Prostate gland (tissue), 2 donors: ENCODE results near the gene ACRBP. TPM values are rescaled to one million over a fixed set of nuclear protein-coding genes. Genes with fewer than 3 reads are reported as not detected.

Experiments
- DNase-seq: peaks from one replicate; pipeline ENCODE4 v3.0.0-alpha.2; 2019; ENCODE audit warnings: low spot score
- H3K27ac ChIP-seq, 2 donors: fragments of 200-600 bp; sonication (generic); 2 replicates each; pipeline ENCODE4 v1.5.1; 2017 to 2019
- H3K27me3 ChIP-seq: fragments of 200-600 bp; sonication (generic); replicated peaks from 2 replicates; pipeline ENCODE4 v1.5.1; 2019; ENCODE audit not compliant: insufficient read depth
- H3K36me3 ChIP-seq, 2 donors: fragments of 200-600 bp; sonication (generic); 1 replicate in 1 of 2; 2 replicates in 1 of 2; pipeline versions ENCODE4 v1.5.1 to v1.8.1; 2017 to 2019
- H3K4me1 ChIP-seq: fragments of 200-600 bp; sonication (generic); replicated peaks from 2 replicates; pipeline ENCODE4 v1.5.1; 2019
- H3K4me3 ChIP-seq, 2 donors: fragments of 200-600 bp; sonication (generic); 2 replicates each; pipeline ENCODE4 v1.5.1; 2017 to 2019
- H3K9me3 ChIP-seq: fragments of 200-600 bp; sonication (generic); 2 replicates; pipeline ENCODE4 v1.5.1; 2017
- POLR2A ChIP-seq: fragments of 450-650 bp; IDR thresholded peaks from one replicate; pipeline ENCODE4 v1.6.1; 2016; ENCODE audit warnings: antibody characterized with exemption, mild to moderate bottlenecking
- POLR2AphosphoS5 ChIP-seq: sonication (generic); formaldehyde crosslinking; IDR thresholded peaks from one replicate; pipeline ENCODE4 v1.6.1; 2017; ENCODE audit warnings: antibody characterized with exemption
- WGBS: methylation state at CpG from one replicate; pipeline ENCODE4 v1.1.5; 2018; 5-methylcytosine and 5-hydroxymethylcytosine counted together
- intact Hi-C: fragments of 100-400 bp; cut with DNase I; formaldehyde crosslinking; loops from one replicate; pipeline ENCODE4 v1.14.2; 2022
- total RNA-seq, 2 donors: library from RNA; depleted of rRNA; stranded (reverse); fragments of >200 nt; gene quantifications; one replicate each; pipeline ENCODE4 v1.1.0, GENCODE V29; 2016
- TF ChIP-seq, protein P1 (sequence below), 4 experiments: fragments of 200-600 bp in 2 of 4; fragments of 450-650 bp in 2 of 4; sonication (generic) in 2 of 4; IDR thresholded peaks; 1 replicate in 3 of 4; 2 replicates in 1 of 4; pipeline ENCODE4 v1.5.1; 2016 to 2019; ENCODE audit warnings: antibody characterized with exemption in 4 of 4, mild to moderate bottlenecking in 2 of 4, moderate library complexity in 2 of 4

ACRBP gene
- total RNA-seq, 2 donors from 2014 or later, result 2.3 to 49.6 TPM

DNA sequence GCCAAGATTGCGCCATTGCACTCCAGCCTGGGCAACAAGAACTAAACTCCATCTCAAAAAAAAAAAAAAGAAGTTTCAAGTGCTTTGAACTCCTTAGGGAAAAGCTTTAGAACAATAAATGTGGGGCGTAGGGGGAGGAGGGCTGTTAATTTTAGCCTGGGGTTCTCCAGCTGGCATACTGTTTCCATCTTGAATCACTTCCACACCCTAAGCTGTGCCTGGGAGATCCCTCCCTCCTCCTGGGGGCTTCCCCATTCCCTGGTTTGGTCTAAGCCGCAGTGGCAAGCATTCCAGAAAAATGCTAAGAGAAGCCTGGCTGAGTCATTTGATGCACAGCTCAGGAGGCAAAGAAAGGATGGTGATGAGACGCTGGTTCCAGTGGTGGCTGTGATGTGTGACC is 44.2 kb upstream of the ACRBP start:
- H3K27me3 ChIP-seq, result no peaks in the 10 kb centered on the region
- intact Hi-C loops, result no loop called here
- WGBS, result 76% methylated on average over 4 of the region's 4 CpGs
- TF ChIP-seq, protein P1, sequence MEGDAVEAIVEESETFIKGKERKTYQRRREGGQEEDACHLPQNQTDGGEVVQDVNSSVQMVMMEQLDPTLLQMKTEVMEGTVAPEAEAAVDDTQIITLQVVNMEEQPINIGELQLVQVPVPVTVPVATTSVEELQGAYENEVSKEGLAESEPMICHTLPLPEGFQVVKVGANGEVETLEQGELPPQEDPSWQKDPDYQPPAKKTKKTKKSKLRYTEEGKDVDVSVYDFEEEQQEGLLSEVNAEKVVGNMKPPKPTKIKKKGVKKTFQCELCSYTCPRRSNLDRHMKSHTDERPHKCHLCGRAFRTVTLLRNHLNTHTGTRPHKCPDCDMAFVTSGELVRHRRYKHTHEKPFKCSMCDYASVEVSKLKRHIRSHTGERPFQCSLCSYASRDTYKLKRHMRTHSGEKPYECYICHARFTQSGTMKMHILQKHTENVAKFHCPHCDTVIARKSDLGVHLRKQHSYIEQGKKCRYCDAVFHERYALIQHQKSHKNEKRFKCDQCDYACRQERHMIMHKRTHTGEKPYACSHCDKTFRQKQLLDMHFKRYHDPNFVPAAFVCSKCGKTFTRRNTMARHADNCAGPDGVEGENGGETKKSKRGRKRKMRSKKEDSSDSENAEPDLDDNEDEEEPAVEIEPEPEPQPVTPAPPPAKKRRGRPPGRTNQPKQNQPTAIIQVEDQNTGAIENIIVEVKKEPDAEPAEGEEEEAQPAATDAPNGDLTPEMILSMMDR (IDR thresholded peaks at IDR 0.05), result no peak
- TF ChIP-seq POLR2AphosphoS5 (no peak), POLR2A (no peak)
- no peak for DNase-seq
- H3K36me3 ChIP-seq, result no peaks in the 10 kb centered on the region
- H3K9me3 ChIP-seq, result no peaks in the 10 kb centered on the region
- H3K4me1 ChIP-seq, result no peaks in the 10 kb centered on the region
- H3K4me3 ChIP-seq, result no peak overlapping the region
- no peak overlapping the region for H3K27ac ChIP-seq

DNA sequence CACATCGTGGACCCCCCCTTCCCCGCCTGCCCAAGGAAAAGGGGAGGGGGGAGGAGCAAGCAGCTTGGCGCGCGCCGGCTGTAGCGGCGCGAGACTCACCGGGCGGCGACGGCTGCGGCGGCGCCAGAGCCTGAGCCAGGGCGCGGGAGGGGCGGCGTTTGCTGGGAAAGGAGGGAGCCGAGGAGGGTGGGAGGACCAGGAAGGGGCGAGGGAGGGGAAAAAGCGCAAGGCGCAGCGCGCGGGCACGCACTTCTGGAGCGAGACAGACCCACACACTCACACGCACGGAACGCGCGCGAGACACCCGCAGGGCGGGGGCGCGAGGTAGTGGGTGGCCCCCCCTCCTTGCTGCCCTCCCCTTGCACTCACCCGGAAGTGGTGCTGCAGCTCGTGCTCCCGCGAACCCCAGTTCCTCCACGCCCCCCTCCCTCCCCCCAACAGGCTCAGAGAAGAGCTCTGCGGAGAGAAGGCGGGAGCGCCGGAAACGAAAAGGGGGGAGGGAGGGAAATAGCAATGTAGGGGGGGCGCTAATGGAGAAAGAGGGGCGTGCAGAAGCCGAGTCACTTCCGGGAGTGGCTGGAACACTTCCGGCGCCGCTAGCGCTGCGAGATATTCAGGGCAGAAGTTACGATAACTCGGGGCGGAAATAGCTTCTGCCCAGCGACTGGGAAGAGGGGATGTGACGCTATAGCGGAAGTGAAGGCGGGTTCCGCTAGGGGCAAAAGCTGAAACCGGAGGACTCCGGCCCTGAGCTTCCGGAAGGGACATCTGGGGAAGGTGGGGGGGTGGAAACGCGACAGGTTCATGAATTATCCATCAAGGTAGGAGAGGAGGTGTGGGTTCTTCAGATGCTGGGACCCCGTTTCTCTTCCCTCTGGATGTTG is 42.0 kb upstream of the ACRBP start, which contains the start of gene ZNF384:
Gene ZNF384 (minus strand): TSS at position 377 of the 884 bp plus-strand sequence. CDS start 9,855 bp downstream, outside the sequence.
- intact Hi-C loops, result loop anchor here (1.0 to 5.0 kb wide), 3 partner anchors 26 to 72 kb away; partner anchors contain the start of genes COPS7A and ING4

DNA sequence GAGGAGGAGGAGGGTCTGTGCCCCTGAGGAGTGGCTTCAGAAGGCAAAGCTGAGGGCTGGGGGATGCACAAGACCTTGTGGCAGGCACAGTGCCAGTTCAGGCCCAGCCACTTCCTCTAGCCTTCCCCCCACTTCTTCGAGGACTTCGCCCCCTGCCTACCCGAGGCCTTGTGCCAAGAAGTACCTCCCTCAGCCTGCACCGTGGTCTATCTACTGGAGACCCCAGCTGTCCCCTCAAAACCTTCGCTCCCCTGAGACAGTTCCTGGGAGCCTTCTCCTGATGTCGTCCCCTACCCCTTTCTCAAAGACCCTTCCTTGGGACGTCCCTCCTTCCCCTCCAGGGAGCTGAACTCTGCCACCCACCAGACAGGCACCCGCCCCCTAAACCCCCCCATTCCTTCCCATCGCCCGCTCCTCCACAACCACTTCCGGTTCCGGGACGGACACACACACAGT is 41.3 kb upstream of the ACRBP start:
- intact Hi-C loops, result loop anchor here (5.0 kb wide), 1 partner anchor 71 kb away; no protein-coding TSS in a partner anchor
- Histone ChIP-seq H3K9me3 (no peaks in the 10 kb centered on the region), H3K27ac (peak overlapping the region; percentile 90 to 94), H3K4me3 (peak overlapping the region; percentile 61 to 81), H3K4me1 (no peaks in the 10 kb centered on the region), H3K27me3 (no peaks in the 10 kb centered on the region), H3K36me3 (no peaks in the 10 kb centered on the region)
- 0% methylated on average over 13 of the region's 13 CpGs for WGBS
- peak; percentile 8 for DNase-seq
- TF ChIP-seq POLR2A (no peak), POLR2AphosphoS5 (no peak)

More for the DNA sequence above, 42.0 kb upstream of the ACRBP start, which contains the start of gene ZNF384:
- peak within 1 kb of the TSS; percentile 90 to 94 for H3K27ac ChIP-seq
- no peaks in the 10 kb centered on the region for H3K4me1 ChIP-seq
- no peaks in the 10 kb centered on the region for H3K27me3 ChIP-seq
- peak within 1 kb of the TSS; percentile 61 to 81 for H3K4me3 ChIP-seq
- DNase-seq, result peak; percentile 99
- WGBS, result under 1% methylated on average over 72 of the region's 72 CpGs
- H3K9me3 ChIP-seq, result no peaks in the 10 kb centered on the region
- peak; percentile 27 for TF ChIP-seq POLR2A
- peak; percentile 98 for TF ChIP-seq POLR2AphosphoS5
- TF ChIP-seq, protein P1 (IDR thresholded peaks at IDR 0.05), result peak in 2 of 4 experiments; percentile 53 to 79
- no peaks in the 10 kb centered on the region for H3K36me3 ChIP-seq

DNA sequence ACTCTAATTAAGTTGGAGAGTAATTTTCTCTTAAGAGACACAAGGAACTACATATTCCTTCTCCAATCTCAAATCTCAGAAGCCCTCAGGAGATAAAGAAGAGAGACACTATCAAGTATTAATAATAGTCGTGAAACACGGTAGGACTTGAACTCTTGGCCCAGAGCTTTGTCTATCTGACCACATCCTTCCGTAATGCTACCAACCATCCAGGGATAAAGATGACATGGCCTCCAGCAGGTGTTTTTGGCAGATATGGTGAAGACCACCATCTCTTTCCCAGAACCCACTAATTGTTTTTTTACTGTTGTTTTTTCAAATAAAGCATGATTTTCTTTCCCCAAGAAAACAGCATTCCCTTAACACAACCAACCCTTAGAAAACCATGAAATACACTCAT is 38.6 kb upstream of the ACRBP start:
- H3K27ac ChIP-seq, result no peak overlapping the region
- H3K36me3 ChIP-seq, result peaks cover 0 to 3% of the 10 kb centered on the region in 2 donors
- DNase-seq, result no peak
- no peaks in the 10 kb centered on the region for H3K27me3 ChIP-seq
- intact Hi-C loops, result loop anchor here (5.0 kb wide), 1 partner anchor 69 kb away; no protein-coding TSS in a partner anchor
- no peak overlapping the region for H3K4me3 ChIP-seq
- 77% methylated on average over 3 of the region's 3 CpGs for WGBS
- TF ChIP-seq POLR2A (no peak), POLR2AphosphoS5 (no peak)
- TF ChIP-seq, protein P1 (IDR thresholded peaks at IDR 0.05), result no peak
- H3K9me3 ChIP-seq, result no peaks in the 10 kb centered on the region
- no peaks in the 10 kb centered on the region for H3K4me1 ChIP-seq

DNA sequence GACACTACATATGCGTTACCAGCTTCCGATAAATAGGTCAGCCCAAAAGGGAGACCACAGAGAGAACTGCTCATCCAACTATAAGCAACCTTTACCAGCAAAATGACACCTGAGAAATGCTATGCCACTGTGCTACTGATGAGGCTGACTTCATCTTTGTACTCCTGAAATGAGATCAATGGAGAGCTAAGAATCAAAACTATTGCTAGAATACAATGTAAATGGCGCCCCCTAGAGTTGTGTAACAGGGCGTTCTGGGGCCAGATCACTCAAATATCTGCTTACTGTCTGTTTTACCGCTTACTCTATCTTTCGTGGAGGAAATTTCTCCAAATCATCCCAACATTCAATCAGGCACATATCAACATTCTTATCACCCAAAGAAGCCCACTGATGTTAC is 37.4 kb upstream of the ACRBP start:
- 56% methylated on average over 6 of the region's 6 CpGs for WGBS
- intact Hi-C loops, result loop anchor here (5.0 kb wide), 1 partner anchor 67 kb away; no protein-coding TSS in a partner anchor
- TF ChIP-seq POLR2AphosphoS5 (no peak), POLR2A (no peak)
- TF ChIP-seq, protein P1 (IDR thresholded peaks at IDR 0.05), result peak in 1 of 4 experiments; percentile 3

More for the DNA sequence above, 37.4 kb upstream of the ACRBP start:
- H3K9me3 ChIP-seq, result no peaks in the 10 kb centered on the region
- no peaks in the 10 kb centered on the region for H3K4me1 ChIP-seq
- H3K27me3 ChIP-seq, result no peaks in the 10 kb centered on the region
- no peak for DNase-seq
- H3K27ac ChIP-seq, result no peak overlapping the region
- H3K4me3 ChIP-seq, result no peak overlapping the region
- H3K36me3 ChIP-seq, result peaks cover 3 to 4% of the 10 kb centered on the region in 2 donors
